ENCODE data around the gene DNAJB2.

DNAJB2 gene

DNA sequence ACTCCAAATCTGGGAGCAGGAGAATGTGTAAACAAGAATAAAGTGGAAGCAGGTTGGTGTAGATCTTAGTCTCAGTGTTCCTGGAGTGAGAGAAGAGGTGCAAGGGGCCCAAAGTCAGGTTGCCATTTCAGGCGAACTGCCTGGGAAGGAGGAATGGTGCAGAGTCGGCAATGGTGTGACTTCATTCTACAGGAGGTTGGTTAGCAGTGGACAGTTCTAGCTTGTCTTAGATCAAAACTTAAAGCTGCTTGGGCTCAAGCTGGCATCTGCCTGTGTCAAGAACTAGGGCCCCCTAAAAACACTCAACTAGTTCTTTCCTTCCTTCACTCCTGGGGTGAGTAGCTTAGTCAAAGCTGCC, 30.3 kb upstream of the DNAJB2 start:
- Histone ChIP-seq H3K4me1 (ENCODE audit: insufficient read depth, low read length, poor library complexity, severe bottlenecking) (peaks cover 74% of the 10 kb centered on the region), H3K4me2 (ENCODE audit: low read depth, low read length, poor library complexity, severe bottlenecking) (peak overlapping the region; percentile 78), H3K9ac (ENCODE audit: low read depth, low read length, poor library complexity, severe bottlenecking) (no peak overlapping the region)

DNA sequence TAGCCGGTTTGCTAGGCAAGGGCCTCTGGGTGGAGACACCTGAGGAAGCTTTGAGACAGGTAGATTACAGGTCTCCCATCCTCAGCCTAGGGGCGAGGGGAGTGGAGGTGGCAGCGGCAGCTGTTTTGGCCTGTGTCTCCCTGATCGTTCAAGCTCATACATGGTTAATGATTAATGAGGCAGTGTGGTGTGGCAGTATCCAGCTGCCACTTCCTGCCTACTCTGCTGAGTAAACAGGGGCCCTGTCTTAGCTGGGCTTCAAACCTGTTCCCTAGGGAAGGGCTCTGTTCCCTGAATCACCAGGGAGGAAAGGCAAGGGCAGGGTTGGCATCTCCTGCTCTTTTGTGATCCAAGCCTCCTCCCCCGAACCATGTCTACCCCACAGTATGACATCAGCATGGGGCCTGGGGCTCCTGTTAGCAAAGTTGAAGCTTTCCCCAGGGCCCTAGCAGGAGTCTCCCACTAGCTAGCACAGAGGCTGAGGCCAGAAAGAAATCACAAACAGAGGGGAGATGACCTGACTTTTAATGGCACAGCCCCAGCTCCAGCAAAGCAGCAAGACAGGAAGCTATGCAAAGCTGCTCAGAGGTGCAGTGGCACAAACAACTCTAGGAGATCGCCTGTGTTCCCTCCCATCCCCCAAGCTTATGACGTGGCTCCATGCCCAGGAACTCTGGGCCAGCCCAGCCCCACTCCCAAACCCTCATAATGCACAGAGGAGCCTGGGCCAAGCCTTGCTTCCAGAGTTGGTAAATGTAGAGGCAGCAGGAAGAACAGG, 29.8 kb upstream of the DNAJB2 start:
- Histone ChIP-seq H3K4me3 (ENCODE audit: low read length, poor library complexity, severe bottlenecking) (peak overlapping the region; percentile 46), H3K27me3 (ENCODE audit: insufficient read depth, low read length, poor library complexity, severe bottlenecking) (peaks cover 27% of the 10 kb centered on the region), H3K79me2 (ENCODE audit: insufficient read depth, low read length) (peaks cover 15% of the 10 kb centered on the region), H3K36me3 (ENCODE audit: insufficient read depth, low read length) (no peaks in the 10 kb centered on the region), H3K9me2 (replicated peaks; ENCODE audit: low read depth, low read length) (no peaks in the 10 kb centered on the region), H4K20me1 (ENCODE audit: insufficient read depth, low read length, poor library complexity, severe bottlenecking) (peaks cover 27% of the 10 kb centered on the region), H3K4me2 (ENCODE audit: low read depth, low read length, poor library complexity, severe bottlenecking) (peak overlapping the region; percentile 78), H3F3A (ENCODE audit: low read depth) (no peaks in the 10 kb centered on the region), H3K4me1 (ENCODE audit: insufficient read depth, low read length, poor library complexity, severe bottlenecking) (peaks cover 78% of the 10 kb centered on the region), H3K9me3 (ENCODE audit: insufficient read depth, low read depth, low read length) (no peaks in the 10 kb centered on the region), H2AFZ (ENCODE audit: low read length) (no peak overlapping the region), H3K9ac (ENCODE audit: low read depth, low read length, poor library complexity, severe bottlenecking) (peak overlapping the region; percentile 25)
- TF ChIP-seq EZH2phosphoT487 (IDR thresholded peaks at IDR 0.05; ENCODE audit: borderline replicate concordance) = no peak
- TF ChIP-seq, protein P1, sequence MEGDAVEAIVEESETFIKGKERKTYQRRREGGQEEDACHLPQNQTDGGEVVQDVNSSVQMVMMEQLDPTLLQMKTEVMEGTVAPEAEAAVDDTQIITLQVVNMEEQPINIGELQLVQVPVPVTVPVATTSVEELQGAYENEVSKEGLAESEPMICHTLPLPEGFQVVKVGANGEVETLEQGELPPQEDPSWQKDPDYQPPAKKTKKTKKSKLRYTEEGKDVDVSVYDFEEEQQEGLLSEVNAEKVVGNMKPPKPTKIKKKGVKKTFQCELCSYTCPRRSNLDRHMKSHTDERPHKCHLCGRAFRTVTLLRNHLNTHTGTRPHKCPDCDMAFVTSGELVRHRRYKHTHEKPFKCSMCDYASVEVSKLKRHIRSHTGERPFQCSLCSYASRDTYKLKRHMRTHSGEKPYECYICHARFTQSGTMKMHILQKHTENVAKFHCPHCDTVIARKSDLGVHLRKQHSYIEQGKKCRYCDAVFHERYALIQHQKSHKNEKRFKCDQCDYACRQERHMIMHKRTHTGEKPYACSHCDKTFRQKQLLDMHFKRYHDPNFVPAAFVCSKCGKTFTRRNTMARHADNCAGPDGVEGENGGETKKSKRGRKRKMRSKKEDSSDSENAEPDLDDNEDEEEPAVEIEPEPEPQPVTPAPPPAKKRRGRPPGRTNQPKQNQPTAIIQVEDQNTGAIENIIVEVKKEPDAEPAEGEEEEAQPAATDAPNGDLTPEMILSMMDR (conservative IDR thresholded peaks at IDR 0.05; ENCODE audit: low read length) = no peak

More for the DNA sequence above, 30.3 kb upstream of the DNAJB2 start:
- Histone ChIP-seq H2AFZ (ENCODE audit: low read length) (no peak overlapping the region), H3K9me2 (replicated peaks; ENCODE audit: low read depth, low read length) (no peaks in the 10 kb centered on the region), H3K4me3 (ENCODE audit: low read length, poor library complexity, severe bottlenecking) (peak overlapping the region; percentile 46), H3K27me3 (ENCODE audit: insufficient read depth, low read length, poor library complexity, severe bottlenecking) (peaks cover 22% of the 10 kb centered on the region), H3F3A (ENCODE audit: low read depth) (no peaks in the 10 kb centered on the region), H3K79me2 (ENCODE audit: insufficient read depth, low read length) (peaks cover 15% of the 10 kb centered on the region), H4K20me1 (ENCODE audit: insufficient read depth, low read length, poor library complexity, severe bottlenecking) (peaks cover 27% of the 10 kb centered on the region), H3K36me3 (ENCODE audit: insufficient read depth, low read length) (no peaks in the 10 kb centered on the region), H3K9me3 (ENCODE audit: insufficient read depth, low read depth, low read length) (no peaks in the 10 kb centered on the region)
- TF ChIP-seq, protein P1 (conservative IDR thresholded peaks at IDR 0.05; ENCODE audit: low read length) = no peak
- no peak for TF ChIP-seq EZH2phosphoT487 (IDR thresholded peaks at IDR 0.05; ENCODE audit: borderline replicate concordance)

DNA sequence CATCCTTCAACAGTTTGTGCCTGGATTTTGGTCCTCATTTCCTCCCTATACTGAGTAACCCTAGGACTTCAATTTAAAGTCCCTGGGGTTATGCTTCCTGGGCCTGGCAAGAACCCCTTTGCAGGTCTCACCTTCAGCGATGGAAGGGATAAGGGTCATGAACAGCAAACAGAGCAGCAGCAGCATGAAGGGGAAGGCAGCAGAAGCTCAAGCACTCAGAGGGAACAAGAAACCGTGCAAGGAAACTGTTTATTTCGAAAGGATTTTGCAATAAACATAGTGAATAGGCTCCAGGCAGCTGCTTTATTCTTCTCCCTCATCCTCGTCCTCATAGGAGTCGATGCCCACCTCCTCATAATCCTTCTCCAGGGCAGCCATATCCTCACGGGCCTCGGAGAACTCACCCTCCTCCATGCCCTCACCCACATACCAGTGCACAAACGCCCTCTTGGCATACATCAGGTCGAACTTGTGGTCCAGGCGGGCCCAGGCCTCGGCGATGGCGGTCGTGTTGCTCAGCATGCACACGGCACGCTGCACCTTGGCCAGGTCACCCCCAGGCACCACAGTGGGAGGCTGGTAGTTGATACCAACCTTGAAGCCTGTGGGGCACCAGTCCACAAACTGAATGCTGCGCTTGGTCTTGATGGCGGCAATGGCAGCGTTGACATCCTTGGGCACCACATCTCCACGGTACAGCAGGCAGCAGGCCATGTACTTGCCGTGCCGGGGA, 29.0 kb upstream of the DNAJB2 start:
- no peaks in the 10 kb centered on the region for H3K9me3 ChIP-seq (ENCODE audit: insufficient read depth, low read depth, low read length)
- H3K27me3 ChIP-seq (ENCODE audit: insufficient read depth, low read length, poor library complexity, severe bottlenecking) = peaks cover 35% of the 10 kb centered on the region
- H4K20me1 ChIP-seq (ENCODE audit: insufficient read depth, low read length, poor library complexity, severe bottlenecking) = peaks cover 27% of the 10 kb centered on the region
- no peak overlapping the region for H2AFZ ChIP-seq (ENCODE audit: low read length)
- peaks cover 73% of the 10 kb centered on the region for H3K4me1 ChIP-seq (ENCODE audit: insufficient read depth, low read length, poor library complexity, severe bottlenecking)
- no peaks in the 10 kb centered on the region for H3F3A ChIP-seq (ENCODE audit: low read depth)
- peak overlapping the region; percentile 78 for H3K4me2 ChIP-seq (ENCODE audit: low read depth, low read length, poor library complexity, severe bottlenecking)
- no peak for TF ChIP-seq EZH2phosphoT487 (IDR thresholded peaks at IDR 0.05; ENCODE audit: borderline replicate concordance)
- TF ChIP-seq, protein P1 (conservative IDR thresholded peaks at IDR 0.05; ENCODE audit: low read length) = no peak
- no peaks in the 10 kb centered on the region for H3K36me3 ChIP-seq (ENCODE audit: insufficient read depth, low read length)
- H3K79me2 ChIP-seq (ENCODE audit: insufficient read depth, low read length) = peaks cover 15% of the 10 kb centered on the region
- no peaks in the 10 kb centered on the region for H3K9me2 ChIP-seq (replicated peaks; ENCODE audit: low read depth, low read length)
- H3K9ac ChIP-seq (ENCODE audit: low read depth, low read length, poor library complexity, severe bottlenecking) = peak overlapping the region; percentile 25
- H3K4me3 ChIP-seq (ENCODE audit: low read length, poor library complexity, severe bottlenecking) = peak overlapping the region; percentile 46
